IMR-90 (cell line): ENCODE measurements around the gene TNRC18. TPM values are rescaled to one million over a fixed set of nuclear protein-coding genes. Genes with fewer than 3 reads are reported as not detected.

Experiments
- polyA plus RNA-seq, 3 experiments: library from polyadenylated mRNA; depleted of rRNA; stranded (reverse); fragments of >200 nt; gene quantifications; 2 replicates each; pipeline ENCODE4 v1.2.3, GENCODE V29; 2012; ENCODE audit warnings: low replicate concordance in 1 of 3
- total RNA-seq: library from RNA; depleted of rRNA; stranded (reverse); fragments of >200 nt; gene quantifications from 2 replicates; pipeline ENCODE4 v1.2.3, GENCODE V29; 2012; rRNA removed

The TNRC18 gene
- total and polyA plus RNA-seq, 2 of the 4 experiments (the other 2 are of a cell fraction): 4.7 to 29.6 TPM

Other genes with a start within 250 kb of the TNRC18 start
- gene WIPI2, start 233.6 kb downstream of the TNRC18 start, total RNA-seq: 68.9 and 86.2 TPM in 2 replicates
- gene WIPI2, start 233.6 kb downstream of the TNRC18 start, polyA plus RNA-seq (2012; rRNA removed): 70.2 and 75.6 TPM in 2 replicates
- gene SLC29A4, start 140.9 kb downstream of the TNRC18 start, total RNA-seq: 2.3 and 2.5 TPM in 2 replicates
- gene SLC29A4, start 140.9 kb downstream of the TNRC18 start, polyA plus RNA-seq (2012; rRNA removed): 7.6 and 10.4 TPM in 2 replicates
- gene FBXL18, start 90.0 kb upstream of the TNRC18 start, total RNA-seq: 2.0 and 2.2 TPM in 2 replicates
- 6.4 and 8.7 TPM in 2 replicates for gene FBXL18, start 90.0 kb upstream of the TNRC18 start, polyA plus RNA-seq (2012; rRNA removed)
- gene ACTB, start 106.8 kb upstream of the TNRC18 start, total RNA-seq: 7,721 and 7,727 TPM in 2 replicates
- 9,060 and 9,985 TPM in 2 replicates for gene ACTB, start 106.8 kb upstream of the TNRC18 start, polyA plus RNA-seq (2012; rRNA removed)
- gene FSCN1, start 169.0 kb upstream of the TNRC18 start, total RNA-seq: 118 and 137 TPM in 2 replicates
- 277 and 353 TPM in 2 replicates for gene FSCN1, start 169.0 kb upstream of the TNRC18 start, polyA plus RNA-seq (2012; rRNA removed)